GM19238 (cell line): ENCODE results near the gene KRTAP10-4.
"Not testable (repeated sequence)": the region's sequence is repeated elsewhere in the genome, so short reads cannot be mapped to it uniquely, and the experiment has no call there.

ENCODE experiments used
- DNase-seq: peaks from one replicate; pipeline ENCODE4 v3.0.0; 2011; ENCODE audit warnings: low spot score; ENCODE audit not compliant: insufficient read length

KRTAP10-4 gene

GRCh38 chr21:44573630-44574456, at the start of gene KRTAP10-4:
TSS of gene KRTAP10-4 (plus strand) at chr21:44573729. CDS start at chr21:44573759, 30 bp downstream.
- DNase-seq, result not testable (repeated sequence)

GRCh38 chr21:44524414-44525371, 48.8 kb upstream of the KRTAP10-4 start:
- DNase-seq, result no peak

GRCh38 chr21:44525391-44526095, 48.0 kb upstream of the KRTAP10-4 start:
- no peak for DNase-seq

GRCh38 chr21:44526096-44526997, 47.2 kb upstream of the KRTAP10-4 start:
- DNase-seq, result no peak

- no peak for DNase-seq
Observed at GRCh38 chr21:44527156-44527982, 46.2 kb upstream of the KRTAP10-4 start.

- DNase-seq, result no peak
Observed at GRCh38 chr21:44527983-44528633, 45.4 kb upstream of the KRTAP10-4 start.

- DNase-seq, result no peak
Observed at GRCh38 chr21:44528634-44528995, 44.9 kb upstream of the KRTAP10-4 start.

- DNase-seq, result no peak
Observed at GRCh38 chr21:44529011-44529421, 44.5 kb upstream of the KRTAP10-4 start.

GRCh38 chr21:44529503-44530125, 43.9 kb upstream of the KRTAP10-4 start:
- no peak for DNase-seq

GRCh38 chr21:44530221-44530902, 43.2 kb upstream of the KRTAP10-4 start:
- DNase-seq, result no peak

GRCh38 chr21:44530903-44531605, 42.5 kb upstream of the KRTAP10-4 start:
- DNase-seq, result no peak

GRCh38 chr21:44531606-44532564, 41.6 kb upstream of the KRTAP10-4 start:
- no peak for DNase-seq

- DNase-seq, result no peak
Observed at GRCh38 chr21:44532712-44533111, 40.8 kb upstream of the KRTAP10-4 start.

GRCh38 chr21:44533121-44533890, 40.2 kb upstream of the KRTAP10-4 start:
- no peak for DNase-seq

- DNase-seq, result no peak
Observed at GRCh38 chr21:44533891-44534627, 39.5 kb upstream of the KRTAP10-4 start.
